LNCaP clone FGC (cell line): ENCODE data around the gene TMED6.

Experiments used
- DNase-seq: peaks from one replicate; pipeline ENCODE4 v3.0.0-alpha.2; 2011; ENCODE audit warnings: low read depth
- H3K4me3 ChIP-seq: 2 replicates; pipeline ENCODE4 v1.5.1; 2011; ENCODE audit warnings: mild to moderate bottlenecking, low read depth, low read length, control low read depth
- TF ChIP-seq, protein P1 (sequence below): IDR thresholded peaks from 2 replicates; pipeline ENCODE4 v1.5.1; 2012; ENCODE audit warnings: mild to moderate bottlenecking; ENCODE audit not compliant: control insufficient read depth, insufficient read depth; ENCODE audit errors: extremely low read depth

TMED6 gene

DNA sequence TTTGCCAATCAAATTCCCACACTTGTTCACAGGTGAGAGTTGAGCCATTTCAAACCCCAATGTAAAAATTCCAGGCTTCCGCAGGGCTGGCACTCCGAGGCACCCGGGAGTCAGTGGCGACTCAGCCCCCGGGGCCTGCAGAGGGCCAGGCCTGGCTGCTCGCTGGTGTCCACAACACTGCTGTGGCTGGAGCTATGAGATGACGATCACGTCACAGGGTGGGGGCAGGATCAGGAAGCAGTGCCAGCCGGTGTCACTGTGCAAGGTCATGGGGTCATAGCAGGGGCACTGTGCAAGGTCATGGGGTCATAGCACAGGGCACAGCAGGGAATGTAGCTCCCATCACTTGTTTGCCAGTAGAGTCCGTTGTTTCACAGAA lies 32.7 kb downstream of the TMED6 start:
- TF ChIP-seq, protein P1, sequence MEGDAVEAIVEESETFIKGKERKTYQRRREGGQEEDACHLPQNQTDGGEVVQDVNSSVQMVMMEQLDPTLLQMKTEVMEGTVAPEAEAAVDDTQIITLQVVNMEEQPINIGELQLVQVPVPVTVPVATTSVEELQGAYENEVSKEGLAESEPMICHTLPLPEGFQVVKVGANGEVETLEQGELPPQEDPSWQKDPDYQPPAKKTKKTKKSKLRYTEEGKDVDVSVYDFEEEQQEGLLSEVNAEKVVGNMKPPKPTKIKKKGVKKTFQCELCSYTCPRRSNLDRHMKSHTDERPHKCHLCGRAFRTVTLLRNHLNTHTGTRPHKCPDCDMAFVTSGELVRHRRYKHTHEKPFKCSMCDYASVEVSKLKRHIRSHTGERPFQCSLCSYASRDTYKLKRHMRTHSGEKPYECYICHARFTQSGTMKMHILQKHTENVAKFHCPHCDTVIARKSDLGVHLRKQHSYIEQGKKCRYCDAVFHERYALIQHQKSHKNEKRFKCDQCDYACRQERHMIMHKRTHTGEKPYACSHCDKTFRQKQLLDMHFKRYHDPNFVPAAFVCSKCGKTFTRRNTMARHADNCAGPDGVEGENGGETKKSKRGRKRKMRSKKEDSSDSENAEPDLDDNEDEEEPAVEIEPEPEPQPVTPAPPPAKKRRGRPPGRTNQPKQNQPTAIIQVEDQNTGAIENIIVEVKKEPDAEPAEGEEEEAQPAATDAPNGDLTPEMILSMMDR, result no peak
- no peak overlapping the region for H3K4me3 ChIP-seq
- DNase-seq, result no peak

DNA sequence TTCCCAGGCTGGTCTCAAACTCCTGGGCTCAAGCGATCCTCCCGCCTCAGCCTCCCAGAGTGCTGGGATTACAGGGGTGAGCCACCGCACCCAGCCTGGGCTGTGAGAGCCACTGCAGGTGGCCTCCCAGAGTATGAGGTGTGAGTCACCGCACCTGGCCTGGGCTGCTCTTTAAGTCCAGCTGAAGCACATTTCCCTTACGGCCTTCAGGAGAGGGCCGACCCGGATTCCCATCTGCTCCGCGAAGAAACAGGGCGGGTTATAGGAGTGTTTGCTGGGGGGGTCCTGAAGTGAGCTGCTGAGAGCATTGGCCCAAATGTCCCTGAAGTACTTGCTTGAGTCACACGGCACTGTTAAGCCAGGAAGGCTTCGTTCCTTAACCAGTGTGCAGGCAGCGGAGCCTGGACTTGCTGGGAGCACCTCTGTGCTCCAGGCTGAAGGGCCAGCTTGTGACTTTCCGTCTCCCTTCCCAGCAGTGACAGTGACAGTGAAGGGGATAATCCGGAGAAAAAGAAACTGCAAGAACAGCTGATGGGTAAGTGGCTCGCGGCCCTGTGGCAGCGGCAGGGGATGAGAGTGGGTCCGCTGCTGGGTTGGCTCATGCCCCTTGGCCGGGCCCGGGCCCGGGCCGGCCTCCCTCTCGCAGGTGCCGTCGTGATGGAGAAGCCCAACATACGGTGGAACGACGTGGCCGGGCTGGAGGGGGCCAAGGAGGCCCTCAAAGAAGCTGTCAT lies 33.2 kb downstream of the TMED6 start:
- TF ChIP-seq, protein P1, result no peak
- H3K4me3 ChIP-seq, result no peak overlapping the region
- DNase-seq, result no peak

DNA sequence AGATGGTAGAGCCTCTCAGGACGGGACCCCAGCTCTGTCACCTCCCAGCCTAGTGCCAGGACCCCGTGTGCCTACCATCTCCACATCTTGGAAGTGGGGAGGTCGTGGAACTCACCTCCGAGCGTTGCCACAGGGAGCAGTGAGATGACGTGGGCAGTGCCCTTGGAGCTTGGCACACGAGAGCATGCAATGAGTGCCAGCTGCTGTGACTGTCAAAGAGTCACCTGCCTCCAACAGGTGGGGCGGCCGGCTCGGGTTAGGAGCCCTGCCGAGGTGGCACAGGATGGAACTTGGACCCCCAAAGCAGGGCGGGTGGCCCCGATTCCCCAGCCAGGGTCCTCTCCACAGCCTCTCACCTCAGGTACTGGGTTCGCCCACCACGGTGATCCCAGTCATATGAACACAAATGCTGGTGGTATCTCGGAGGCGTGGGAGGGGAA lies 35.0 kb downstream of the TMED6 start:
- no peak overlapping the region for H3K4me3 ChIP-seq
- no peak for DNase-seq
- TF ChIP-seq, protein P1, result no peak

DNA sequence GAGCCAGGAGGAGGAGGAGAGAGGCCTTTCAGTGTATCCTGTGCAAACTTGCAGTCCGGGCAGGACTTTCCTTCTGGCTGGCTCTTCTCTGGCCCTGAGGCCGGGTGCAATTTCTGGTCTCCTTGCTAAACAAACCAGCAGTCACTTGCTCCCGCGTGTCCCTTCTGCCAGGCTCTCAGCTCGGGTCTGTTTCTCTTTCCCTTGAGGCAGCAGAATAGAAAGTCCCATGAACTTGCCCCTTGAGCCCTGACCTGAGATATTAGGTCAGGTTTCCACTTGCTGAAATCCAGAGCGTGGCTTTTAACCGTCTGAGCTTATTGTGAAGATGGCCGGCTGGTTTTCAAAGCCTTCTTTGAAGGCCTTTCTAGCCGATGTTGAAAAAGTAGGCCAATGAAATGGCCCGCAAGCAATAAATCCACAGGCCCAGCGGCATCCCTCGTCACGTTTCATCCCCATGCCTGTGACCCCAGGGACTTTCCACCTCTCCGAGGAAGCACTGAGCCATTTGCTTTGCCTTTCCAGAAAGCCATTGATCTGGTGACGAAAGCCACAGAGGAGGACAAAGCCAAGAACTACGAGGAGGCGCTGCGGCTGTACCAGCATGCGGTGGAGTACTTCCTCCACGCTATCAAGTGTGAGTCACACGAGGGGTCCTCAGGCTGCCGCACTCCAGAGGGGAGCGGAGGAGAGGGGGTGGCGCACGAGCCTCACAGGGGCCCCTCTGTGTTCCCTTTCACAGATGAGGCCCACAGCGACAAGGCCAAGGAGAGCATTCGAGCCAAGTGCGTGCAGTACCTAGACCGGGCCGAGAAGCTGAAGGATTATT lies 35.9 kb downstream of the TMED6 start:
- H3K4me3 ChIP-seq, result no peak overlapping the region
- TF ChIP-seq, protein P1, result no peak
- no peak for DNase-seq

DNA sequence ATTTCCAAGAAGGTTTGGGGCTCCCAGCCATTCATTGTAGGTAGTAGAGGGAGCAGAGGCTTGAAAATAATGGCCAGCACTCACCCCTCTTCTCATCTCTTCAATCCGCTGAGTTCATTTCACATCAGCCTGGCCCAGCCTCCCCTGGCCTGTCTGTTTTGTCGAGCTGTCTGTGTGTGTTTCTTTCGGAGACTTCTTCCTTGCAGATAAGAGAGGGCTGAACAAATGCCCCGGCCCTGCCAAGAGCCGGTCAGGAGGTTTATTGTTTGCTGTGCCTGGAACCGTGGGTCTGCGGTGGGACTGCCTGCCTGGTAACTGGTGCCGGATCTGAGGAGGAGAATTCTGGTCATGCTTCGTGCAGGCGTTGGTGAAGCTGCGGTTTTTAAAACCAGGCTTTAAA lies 37.1 kb downstream of the TMED6 start:
- no peak overlapping the region for H3K4me3 ChIP-seq
- TF ChIP-seq, protein P1, result no peak
- DNase-seq, result no peak

DNA sequence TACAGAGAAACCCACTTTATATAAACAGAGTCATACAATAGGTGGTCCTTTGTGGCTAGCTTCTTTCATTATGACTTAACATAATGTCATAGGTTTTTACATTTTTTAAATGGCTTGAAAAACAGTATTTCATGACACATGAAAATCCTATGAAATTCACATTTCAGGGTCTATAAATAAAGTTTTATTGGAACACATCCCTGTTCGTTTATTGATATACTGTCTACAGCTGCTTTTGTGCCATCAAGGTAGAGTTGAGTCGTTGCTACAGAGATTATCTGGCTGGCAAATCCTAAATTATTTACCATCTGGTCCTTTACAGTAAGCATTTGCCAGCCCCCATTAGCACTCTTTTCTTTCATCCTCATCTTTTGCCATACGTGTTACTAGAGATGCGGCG lies 38.1 kb downstream of the TMED6 start:
- no peak overlapping the region for H3K4me3 ChIP-seq
- DNase-seq, result no peak
- TF ChIP-seq, protein P1, result no peak
